Uterus (tissue), 4 donors: ENCODE data around the gene RASSF7. TPM values are rescaled to one million over a fixed set of nuclear protein-coding genes. Genes with fewer than 3 reads are reported as not detected.
A peak's percentile ranks its signal among the peaks of the same experiment; 100 is the strongest.

Source experiments
- DNase-seq, 2 donors: peaks; one replicate each; pipeline ENCODE4 v3.0.0-alpha.2; 2019 to 2020
- H3K27ac ChIP-seq, 2 donors: fragments of 200-600 bp; sonication (generic); 1 replicate in 1 of 2; 2 replicates in 1 of 2; pipeline ENCODE4 v1.5.1; 2016 to 2018
- H3K27me3 ChIP-seq, 2 donors: fragments of 200-600 bp; sonication (generic); one replicate each; pipeline ENCODE4 v1.5.1; 2018 to 2019; ENCODE audit warnings: control low read depth in 1 of 2
- H3K36me3 ChIP-seq, 2 donors: fragments of 200-600 bp; sonication (generic); one replicate each; pipeline ENCODE4 v1.5.1; 2019; ENCODE audit warnings: control low read depth in 1 of 2
- H3K4me1 ChIP-seq, 2 donors: fragments of 200-600 bp; sonication (generic); one replicate each; pipeline ENCODE4 v1.5.1; 2018 to 2019; ENCODE audit warnings: control low read depth in 1 of 2
- H3K4me3 ChIP-seq, 2 donors: fragments of 200-600 bp; sonication (generic); 1 replicate in 1 of 2; 2 replicates in 1 of 2; pipeline ENCODE4 v1.5.1; 2018 to 2019; ENCODE audit warnings: mild to moderate bottlenecking in 1 of 2
- H3K9me3 ChIP-seq, 2 donors: fragments of 200-600 bp; sonication (generic); one replicate each; pipeline ENCODE4 v1.5.1; 2019; ENCODE audit warnings: control low read depth in 1 of 2
- CTCF ChIP-seq, 4 experiments: fragments of 200-600 bp in 2 of 4; fragments of 450-650 bp in 2 of 4; sonication (generic) in 2 of 4; IDR thresholded peaks; one replicate each; pipeline ENCODE4 v1.5.1; 2016 to 2019; ENCODE audit warnings: antibody characterized with exemption in 4 of 4, mild to moderate bottlenecking in 2 of 4, moderate library complexity in 1 of 4
- POLR2A ChIP-seq, 2 donors: fragments of 450-650 bp; IDR thresholded peaks; one replicate each; pipeline ENCODE4 v1.6.1; 2016; ENCODE audit warnings: antibody characterized with exemption in 2 of 2, mild to moderate bottlenecking in 1 of 2, moderate library complexity in 1 of 2
- intact Hi-C: fragments of 100-400 bp; cut with DNase I; formaldehyde crosslinking; loops from one replicate; pipeline ENCODE4 v1.15.1; 2023; ENCODE audit warnings: low total_unique reads
- total RNA-seq, 4 donors: library from RNA; depleted of rRNA in 3 of 4; stranded (reverse); fragments of >200 nt in 3 of 4; gene quantifications; one replicate each; pipeline versions ENCODE4 v1.1.0 to v1.2.4, GENCODE V29; 2014 to 2023
- donor health status: DM: yes; HTN: yes; CAD: no.

Gene RASSF7
- total RNA-seq, 4 donors from 2014 or later, result 0.59 to 13.1 (median 8.0) TPM

DNA sequence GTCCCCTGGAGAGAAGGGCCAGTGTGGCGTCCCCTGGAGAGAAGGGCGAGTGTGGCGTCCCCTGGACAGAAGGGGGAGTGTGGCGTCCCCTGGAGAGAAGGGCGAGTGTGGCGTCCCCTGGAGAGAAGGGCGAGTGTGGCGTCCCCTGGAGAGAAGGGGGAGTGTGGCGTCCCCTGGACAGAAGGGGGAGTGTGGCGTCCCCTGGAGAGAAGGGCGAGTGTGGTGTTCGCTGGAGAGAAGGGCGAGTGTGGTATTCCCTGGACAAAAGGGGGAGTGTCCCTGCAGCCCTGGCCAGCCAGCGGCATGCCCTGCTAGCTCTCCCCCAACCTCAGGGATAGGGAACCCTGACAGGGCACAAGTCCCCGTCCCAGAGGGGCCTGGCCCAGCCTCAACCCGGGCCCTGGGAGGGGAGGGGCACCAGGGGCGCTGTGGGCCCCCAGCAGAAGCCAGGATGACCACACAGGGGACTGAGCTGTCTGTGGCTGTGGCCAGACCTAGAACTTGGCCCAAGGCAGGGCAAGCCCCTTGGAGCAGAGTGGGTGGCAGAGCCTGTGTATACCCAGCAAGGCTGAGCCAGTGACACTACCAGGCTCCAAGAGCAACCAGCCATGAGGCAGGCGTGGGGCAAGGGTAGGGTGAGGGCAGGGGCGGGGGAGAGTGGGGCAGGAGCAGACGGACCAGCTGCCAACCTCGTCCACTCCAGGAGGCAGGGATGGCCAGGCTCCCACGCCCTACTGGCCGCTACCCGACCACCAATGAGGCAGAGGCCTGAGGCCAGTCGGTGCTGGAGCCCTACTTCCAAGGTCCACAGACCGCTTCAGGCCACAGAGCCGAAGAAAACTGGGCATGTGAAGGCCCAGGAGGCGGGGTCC, 29.6 kb upstream of the RASSF7 start:
- intact Hi-C loops, result no loop called here
- peak in 1 of 2 donors; percentile 14 for DNase-seq
- Histone ChIP-seq H3K27me3 (no peaks in the 10 kb centered on the region), H3K9me3 (no peaks in the 10 kb centered on the region), H3K4me3 (no peak overlapping the region), H3K36me3 (no peaks in the 10 kb centered on the region), H3K27ac (no peak overlapping the region), H3K4me1 (peaks cover 0 to 9% of the 10 kb centered on the region in 2 donors)
- TF ChIP-seq POLR2A (IDR thresholded peaks at IDR 0.05) (no peak), CTCF (IDR thresholded peaks at IDR 0.05) (no peak)

- no peak overlapping the region for H3K27ac ChIP-seq
- intact Hi-C loops, result no loop called here
- TF ChIP-seq CTCF (IDR thresholded peaks at IDR 0.05) (no peak), POLR2A (IDR thresholded peaks at IDR 0.05) (no peak)
These were observed 28.7 kb upstream of the RASSF7 start for GRCh38 chr11:531919-532526.

GRCh38 chr11:532527-532985, 28.2 kb upstream of the RASSF7 start:
- Histone ChIP-seq H3K4me3 (no peak overlapping the region), H3K9me3 (no peaks in the 10 kb centered on the region), H3K27ac (no peak overlapping the region), H3K27me3 (peaks cover 0 to 6% of the 10 kb centered on the region in 2 donors), H3K4me1 (peaks cover 0 to 9% of the 10 kb centered on the region in 2 donors), H3K36me3 (no peaks in the 10 kb centered on the region)
- TF ChIP-seq POLR2A (IDR thresholded peaks at IDR 0.05) (no peak), CTCF (IDR thresholded peaks at IDR 0.05) (no peak)
- intact Hi-C loops, result no loop called here
- peak in 1 of 2 donors; percentile 18 for DNase-seq

More at GRCh38 chr11:531919-532526, 28.7 kb upstream of the RASSF7 start:
- DNase-seq, result no peak
- Histone ChIP-seq H3K4me1 (peaks cover 0 to 9% of the 10 kb centered on the region in 2 donors), H3K9me3 (no peaks in the 10 kb centered on the region), H3K36me3 (no peaks in the 10 kb centered on the region), H3K4me3 (no peak overlapping the region), H3K27me3 (peaks cover 0 to under 1% of the 10 kb centered on the region in 2 donors)

- intact Hi-C loops, result no loop called here
- Histone ChIP-seq H3K9me3 (no peaks in the 10 kb centered on the region), H3K36me3 (no peaks in the 10 kb centered on the region), H3K4me3 (no peak overlapping the region), H3K27ac (no peak overlapping the region), H3K4me1 (peaks cover 0 to 9% of the 10 kb centered on the region in 2 donors), H3K27me3 (peaks cover 0 to 9% of the 10 kb centered on the region in 2 donors)
- peak in 1 of 2 donors; percentile 15 for DNase-seq
- TF ChIP-seq POLR2A (IDR thresholded peaks at IDR 0.05), result no peak
- TF ChIP-seq CTCF (IDR thresholded peaks at IDR 0.05), result no peak
These were observed 27.7 kb upstream of the RASSF7 start for GRCh38 chr11:532986-533585.
